Activated CD4-positive, alpha-beta memory T cell treated with anti-CD3 and anti-CD28 coated beads, Interleukin-2, amount 10 ng/mL, durations not matched to agents 7 days and 5 days (primary cell): ENCODE measurements around the gene NSMF. TPM values are rescaled to one million over a fixed set of nuclear protein-coding genes. Genes with fewer than 3 reads are reported as not detected.
A peak's percentile ranks its signal among the peaks of the same experiment; 100 is the strongest.
"Not testable (repeated sequence)": the region's sequence is repeated elsewhere in the genome, so short reads cannot be mapped to it uniquely, and the experiment has no call there.

Experiments
- CTCF ChIA-PET: fragments of 350-600 bp; sonication (Branson Sonifier 250); formaldehyde crosslinking; loops from one replicate; lab custom pipeline; 2021; ENCODE audit warnings: antibody characterized with exemption, inconsistent platforms; lab: Charles Lee
- POLR2A ChIA-PET: fragments of 350-600 bp; sonication (Branson Sonifier 250); formaldehyde crosslinking; loops from one replicate; lab custom pipeline; 2021; ENCODE audit warnings: antibody characterized with exemption; lab: Charles Lee
- DNase-seq: peaks from one replicate; pipeline ENCODE4 v3.0.0-alpha.2; 2020
- H3K27ac Mint-ChIP-seq: one replicate; pipeline ENCODE4 v1.8.0; 2021; ENCODE audit warnings: mild to moderate bottlenecking, mixed read lengths
- H3K27me3 Mint-ChIP-seq: one replicate; pipeline ENCODE4 v1.8.0; 2021; ENCODE audit warnings: mixed read lengths
- H3K36me3 Mint-ChIP-seq: one replicate; pipeline ENCODE4 v1.8.0; 2021; ENCODE audit warnings: low read depth, mixed read lengths
- H3K4me1 Mint-ChIP-seq: one replicate; pipeline ENCODE4 v1.8.0; 2021; ENCODE audit warnings: mixed read lengths
- H3K4me3 Mint-ChIP-seq: one replicate; pipeline ENCODE4 v1.8.0; 2021; ENCODE audit warnings: mild to moderate bottlenecking, mixed read lengths
- H3K9me3 Mint-ChIP-seq: one replicate; pipeline ENCODE4 v1.8.0; 2021; ENCODE audit warnings: mixed read lengths
- total RNA-seq, 2 experiments: library from RNA; stranded (reverse); gene quantifications; one replicate each; pipeline ENCODE4 v1.2.3, GENCODE V29; 2021

Gene NSMF
- total RNA-seq, 2 experiments from 2014 or later, result 29.0 to 31.9 TPM

DNA sequence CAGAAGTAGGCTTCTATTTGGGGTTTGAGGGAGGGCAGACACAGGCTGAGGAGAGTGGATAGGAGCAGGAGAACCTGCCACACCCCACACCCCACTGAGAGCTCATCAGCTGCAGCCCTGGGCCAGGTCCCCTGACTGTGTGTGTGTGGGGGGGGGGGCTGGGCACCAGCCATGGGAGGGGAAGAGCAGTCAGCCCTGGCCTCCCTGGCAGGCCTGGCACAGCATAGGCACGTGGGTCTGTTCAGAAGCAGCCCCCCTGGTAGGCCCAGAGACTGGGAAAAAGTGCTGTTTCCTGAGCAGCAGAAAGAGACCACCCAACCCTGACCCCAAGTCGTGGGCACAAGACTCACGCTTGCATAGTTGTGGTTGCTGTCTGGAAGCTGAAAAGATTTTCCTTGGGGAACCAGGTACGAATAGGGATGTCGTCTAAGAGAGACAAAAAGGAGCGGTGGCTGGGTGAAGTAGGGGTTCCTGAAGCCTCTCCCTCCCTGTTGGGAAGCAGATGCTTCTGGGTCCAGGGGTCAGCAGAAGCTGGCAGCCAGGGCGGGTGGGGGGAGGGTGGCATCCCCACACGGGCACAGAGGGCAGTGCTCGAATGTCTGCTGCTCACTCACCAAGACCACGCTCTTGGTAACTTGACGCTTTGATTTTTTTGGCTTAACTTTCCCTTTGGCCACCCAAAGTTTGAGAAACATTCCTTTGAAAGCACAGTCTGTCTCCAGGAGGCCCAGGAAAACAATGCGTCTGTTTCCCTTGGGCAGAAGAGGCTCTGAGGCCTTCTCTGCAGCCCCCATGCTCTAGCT lies 2.9 kb downstream of the NSMF start:
- Mint-ChIP-seq H3K27me3 (no peaks in the 10 kb centered on the region), H3K9me3 (no peaks in the 10 kb centered on the region), H3K27ac (no peak overlapping the region), H3K36me3 (peaks cover 6% of the 10 kb centered on the region), H3K4me3 (peak overlapping the region; percentile 17), H3K4me1 (peaks cover 35% of the 10 kb centered on the region)
- DNase-seq, result no peak
- ChIA-PET POLR2A (interaction anchor here (1.2 to 1.5 kb wide), 2 partner anchors 11 to 33 kb away, joined by 4 to 8 read pairs; partner anchors contain the start of genes EXD3 and NOXA1), CTCF (no interaction called here)

DNA sequence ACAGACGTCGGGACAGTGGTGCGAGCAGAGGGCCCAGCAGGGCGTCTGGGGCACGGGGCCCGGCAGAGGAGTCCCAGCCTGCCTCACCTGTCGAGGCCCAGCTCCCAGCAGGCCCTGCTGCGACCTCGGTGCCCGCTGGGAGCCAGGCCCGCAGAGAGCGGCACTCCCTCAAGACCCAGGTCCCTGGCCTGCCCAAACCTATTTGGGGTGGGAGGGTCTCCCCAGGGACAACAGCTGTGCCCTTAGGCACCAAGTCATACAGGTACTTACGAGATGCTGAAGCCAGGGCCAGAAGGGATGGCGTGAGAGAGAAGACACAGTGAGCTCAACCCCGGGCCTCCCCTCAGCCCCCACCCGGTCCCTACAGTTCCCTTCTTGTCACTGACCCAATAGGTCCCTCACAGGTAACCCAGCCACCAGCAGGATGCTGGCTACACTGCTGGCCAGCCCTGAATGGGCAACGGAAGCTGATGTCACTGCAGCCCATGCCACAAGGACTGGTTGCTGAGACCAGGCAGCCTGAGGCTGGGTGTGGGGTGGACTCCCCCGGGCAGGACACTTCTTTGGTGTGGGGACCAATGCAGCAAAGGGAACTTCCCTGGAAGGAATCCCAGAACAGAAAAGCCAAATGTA lies 3.7 kb downstream of the NSMF start:
- peaks cover 6% of the 10 kb centered on the region for H3K36me3 Mint-ChIP-seq
- no peaks in the 10 kb centered on the region for H3K27me3 Mint-ChIP-seq
- H3K27ac Mint-ChIP-seq, result no peak overlapping the region
- CTCF ChIA-PET, result no interaction called here
- POLR2A ChIA-PET, result interaction anchor here (1.2 to 1.5 kb wide), 2 partner anchors 10 to 32 kb away, joined by 4 to 8 read pairs; partner anchors contain the start of genes EXD3 and NOXA1
- H3K9me3 Mint-ChIP-seq, result no peaks in the 10 kb centered on the region
- no peak overlapping the region for H3K4me3 Mint-ChIP-seq
- no peak for DNase-seq
- H3K4me1 Mint-ChIP-seq, result peaks cover 27% of the 10 kb centered on the region

DNA sequence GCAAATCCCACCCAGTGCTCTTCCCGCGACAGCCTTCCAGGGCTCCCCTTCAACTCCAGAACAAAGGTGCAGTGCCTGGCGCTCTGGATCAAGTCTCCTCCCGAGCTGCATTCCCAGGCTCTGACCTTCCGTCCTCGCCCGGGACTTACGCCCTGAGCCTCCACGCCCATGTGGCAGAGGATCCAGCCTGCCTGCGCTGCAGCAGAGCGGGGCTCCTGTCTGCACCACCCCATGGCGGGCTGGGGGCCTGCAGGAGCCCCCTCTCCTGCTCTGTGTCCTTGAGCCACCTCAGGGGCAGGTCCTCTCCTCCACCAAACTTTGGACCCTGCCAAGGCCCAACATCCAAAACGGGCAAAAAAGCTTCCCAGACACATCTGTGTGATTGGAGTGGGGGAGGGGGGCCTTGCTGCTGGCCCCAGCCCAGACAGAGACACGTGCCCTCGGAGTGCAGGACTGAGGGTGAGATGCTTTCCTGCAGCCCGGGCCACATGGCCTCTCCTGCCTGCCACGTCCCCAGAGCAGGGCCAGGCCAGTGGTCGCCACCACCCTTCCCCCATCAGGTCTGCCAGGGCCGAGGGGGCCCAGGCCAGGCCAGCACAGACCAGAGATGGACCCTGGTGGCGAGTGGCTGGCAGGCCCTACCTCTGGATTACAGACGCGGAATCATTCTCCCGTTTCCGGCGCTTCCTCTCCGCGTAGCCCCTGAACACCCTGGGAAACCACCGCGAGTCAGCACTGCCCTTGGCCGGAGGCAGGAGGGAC lies 4.4 kb downstream of the NSMF start:
- H3K9me3 Mint-ChIP-seq, result no peaks in the 10 kb centered on the region
- peaks cover 6% of the 10 kb centered on the region for H3K36me3 Mint-ChIP-seq
- peaks cover 29% of the 10 kb centered on the region for H3K4me1 Mint-ChIP-seq
- peak overlapping the region; percentile 54 for H3K4me3 Mint-ChIP-seq
- peak overlapping the region; percentile 44 for H3K27ac Mint-ChIP-seq
- CTCF ChIA-PET, result no interaction called here
- H3K27me3 Mint-ChIP-seq, result no peaks in the 10 kb centered on the region
- POLR2A ChIA-PET, result interaction anchor here (1.5 kb wide), 1 partner anchor 32 kb away, joined by 8 read pairs; the partner anchor contains the start of genes EXD3 and NOXA1
- DNase-seq, result no peak

DNA sequence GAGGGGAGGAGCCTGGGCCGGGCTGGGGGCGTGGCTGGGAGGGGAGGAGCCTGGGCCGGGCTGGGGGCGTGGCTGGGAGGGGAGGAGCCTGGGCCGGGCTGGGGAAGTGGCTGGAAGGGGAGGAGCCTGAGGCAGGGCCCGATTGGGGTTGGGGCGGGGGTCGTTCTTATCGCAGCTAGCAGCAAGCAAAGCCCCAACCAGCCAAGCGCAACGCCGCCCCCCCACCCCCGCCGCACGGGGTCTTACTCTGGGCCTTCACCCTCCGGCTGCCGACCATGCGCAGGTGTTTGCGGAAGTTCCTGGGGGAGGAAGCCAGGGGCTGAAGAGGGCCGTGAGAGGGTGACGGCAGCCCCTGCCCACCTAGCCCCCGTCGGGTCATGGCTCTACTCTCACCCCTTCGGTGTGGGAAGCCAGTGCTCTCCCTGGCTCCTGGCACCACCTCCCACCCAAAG lies 5.0 kb downstream of the NSMF start:
- no peaks in the 10 kb centered on the region for H3K9me3 Mint-ChIP-seq
- H3K27me3 Mint-ChIP-seq, result no peaks in the 10 kb centered on the region
- DNase-seq, result peak; percentile 67
- H3K36me3 Mint-ChIP-seq, result peaks cover 6% of the 10 kb centered on the region
- H3K27ac Mint-ChIP-seq, result peak overlapping the region; percentile 44
- H3K4me1 Mint-ChIP-seq, result peaks cover 27% of the 10 kb centered on the region
- CTCF ChIA-PET, result no interaction called here
- peak overlapping the region; percentile 54 for H3K4me3 Mint-ChIP-seq
- POLR2A ChIA-PET, result no interaction called here

DNA sequence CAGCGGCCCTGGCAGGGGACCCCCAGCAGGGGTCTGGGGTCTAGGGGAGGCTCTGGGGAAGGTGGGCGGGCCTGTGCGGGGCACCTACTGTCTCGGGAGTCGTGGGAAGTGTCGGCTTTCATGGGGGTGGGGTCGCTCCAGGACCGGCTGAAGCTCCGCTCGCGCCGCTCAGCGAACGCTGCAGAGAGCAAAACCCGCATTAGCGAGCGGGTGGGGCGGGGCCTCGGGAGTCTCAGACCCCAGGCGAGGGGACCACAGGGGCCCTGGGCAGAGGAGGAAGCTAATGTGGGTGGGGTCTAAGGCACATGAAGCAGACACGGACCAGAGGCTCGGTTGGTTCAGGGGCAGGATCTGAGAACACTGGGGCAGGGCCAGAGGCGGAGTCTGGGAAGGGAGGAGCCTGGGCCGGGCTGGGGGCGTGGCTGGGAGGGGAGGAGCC lies 5.5 kb downstream of the NSMF start:
- ChIA-PET CTCF (interaction anchor here (1.0 kb wide), 1 partner anchor 10 kb away, joined by 3 read pairs; no protein-coding TSS in a partner anchor), POLR2A (no interaction called here)
- no peak overlapping the region for H3K4me3 Mint-ChIP-seq

DNA sequence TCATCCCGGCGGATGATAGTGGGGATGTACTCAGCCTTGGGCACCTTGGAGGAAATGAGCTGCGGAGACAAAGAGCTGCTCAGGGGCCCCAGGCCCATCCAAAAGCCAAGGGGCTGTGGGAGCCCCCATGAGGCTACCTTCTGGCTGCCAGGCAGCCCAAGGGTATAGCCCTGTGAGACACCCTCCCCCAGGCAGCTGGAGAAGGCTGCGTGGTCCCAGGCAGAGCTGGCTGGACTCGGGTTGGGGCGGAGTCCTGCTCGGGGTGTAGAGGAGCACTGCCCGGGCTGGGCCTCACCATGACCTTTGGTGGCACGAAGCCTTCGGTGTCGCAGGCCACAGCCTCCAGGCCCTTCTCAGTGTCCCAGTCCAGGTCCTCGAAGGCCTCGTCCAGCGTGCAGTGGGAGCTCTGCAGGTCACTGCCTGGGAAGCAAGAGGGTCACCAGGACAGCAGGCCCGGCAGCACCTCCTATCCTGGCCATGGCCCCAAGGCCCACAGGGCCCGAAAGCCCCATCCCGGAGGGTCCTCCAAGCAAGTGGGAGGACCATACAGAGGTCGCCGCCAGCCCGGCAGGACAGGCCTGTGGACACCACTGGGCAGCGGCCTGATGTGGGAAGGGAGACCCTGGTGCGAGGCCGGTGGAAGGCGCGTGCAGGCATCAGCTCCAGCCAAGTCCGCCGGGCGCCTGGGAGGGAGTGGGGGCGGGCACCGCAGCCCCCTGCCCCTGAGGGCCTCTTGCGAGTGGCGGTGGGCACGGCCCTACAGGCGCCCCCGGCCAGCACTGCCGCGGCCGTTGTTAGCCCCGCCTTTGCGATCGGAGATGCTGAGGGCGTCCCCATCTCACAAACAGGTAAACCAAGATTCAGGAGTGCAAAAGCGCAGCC lies 6.1 kb downstream of the NSMF start:
- Mint-ChIP-seq H3K9me3 (no peaks in the 10 kb centered on the region), H3K27ac (no peak overlapping the region), H3K4me3 (no peak overlapping the region), H3K27me3 (no peaks in the 10 kb centered on the region), H3K36me3 (peaks cover 6% of the 10 kb centered on the region), H3K4me1 (peaks cover 27% of the 10 kb centered on the region)
- ChIA-PET POLR2A (no interaction called here), CTCF (interaction anchor here (1.0 kb wide), 1 partner anchor 9 kb away, joined by 3 read pairs; no protein-coding TSS in a partner anchor)
- DNase-seq, result no peak

More for the DNA sequence above, 5.5 kb downstream of the NSMF start:
- DNase-seq, result peak; percentile 73
- no peaks in the 10 kb centered on the region for H3K27me3 Mint-ChIP-seq
- no peaks in the 10 kb centered on the region for H3K9me3 Mint-ChIP-seq
- no peak overlapping the region for H3K27ac Mint-ChIP-seq
- H3K36me3 Mint-ChIP-seq, result peaks cover 6% of the 10 kb centered on the region
- peaks cover 27% of the 10 kb centered on the region for H3K4me1 Mint-ChIP-seq

DNA sequence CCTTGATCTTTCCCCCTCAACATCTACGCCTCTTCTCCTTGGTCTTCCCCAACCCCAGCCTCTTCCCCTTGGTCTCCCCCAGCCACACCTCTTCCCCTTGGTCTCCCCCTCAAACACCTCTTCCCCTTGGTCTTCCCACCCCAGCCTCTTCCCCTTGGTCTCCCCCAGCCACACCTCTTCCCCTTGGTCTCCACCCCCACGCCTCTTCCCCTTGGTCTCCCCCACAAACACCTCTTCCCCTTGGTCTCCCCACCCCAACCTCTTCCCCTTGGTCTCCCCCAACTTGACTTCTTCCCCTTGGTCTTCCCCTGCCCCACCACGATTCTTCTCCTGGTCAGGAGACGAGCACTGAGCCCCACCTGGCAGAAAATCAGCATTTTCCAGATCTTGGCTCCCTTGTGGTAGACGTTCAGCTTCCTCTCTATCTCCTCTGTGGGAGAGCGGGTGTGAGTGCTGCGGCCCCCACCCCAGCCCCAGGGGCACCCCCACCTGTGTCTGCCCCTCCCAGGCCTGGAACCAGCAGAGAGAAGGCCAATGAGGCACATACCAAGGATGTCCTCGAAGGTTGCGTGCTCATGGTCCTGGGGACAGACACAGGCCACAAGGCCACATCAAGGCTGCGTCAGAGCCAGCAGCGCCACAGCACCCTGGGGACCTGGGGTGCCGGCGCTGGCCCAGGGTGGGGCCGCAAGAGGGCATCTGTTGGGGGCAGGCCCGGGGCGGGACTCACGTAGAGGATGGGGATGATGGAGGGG lies 7.0 kb downstream of the NSMF start:
- H3K4me1 Mint-ChIP-seq, result peaks cover 25% of the 10 kb centered on the region
- no peaks in the 10 kb centered on the region for H3K9me3 Mint-ChIP-seq
- H3K27me3 Mint-ChIP-seq, result no peaks in the 10 kb centered on the region
- H3K27ac Mint-ChIP-seq, result no peak overlapping the region
- ChIA-PET POLR2A (no interaction called here), CTCF (interaction anchor here (1.0 kb wide), 1 partner anchor 8 kb away, joined by 3 read pairs; no protein-coding TSS in a partner anchor)
- no peak for DNase-seq
- peaks cover 6% of the 10 kb centered on the region for H3K36me3 Mint-ChIP-seq
- no peak overlapping the region for H3K4me3 Mint-ChIP-seq

DNA sequence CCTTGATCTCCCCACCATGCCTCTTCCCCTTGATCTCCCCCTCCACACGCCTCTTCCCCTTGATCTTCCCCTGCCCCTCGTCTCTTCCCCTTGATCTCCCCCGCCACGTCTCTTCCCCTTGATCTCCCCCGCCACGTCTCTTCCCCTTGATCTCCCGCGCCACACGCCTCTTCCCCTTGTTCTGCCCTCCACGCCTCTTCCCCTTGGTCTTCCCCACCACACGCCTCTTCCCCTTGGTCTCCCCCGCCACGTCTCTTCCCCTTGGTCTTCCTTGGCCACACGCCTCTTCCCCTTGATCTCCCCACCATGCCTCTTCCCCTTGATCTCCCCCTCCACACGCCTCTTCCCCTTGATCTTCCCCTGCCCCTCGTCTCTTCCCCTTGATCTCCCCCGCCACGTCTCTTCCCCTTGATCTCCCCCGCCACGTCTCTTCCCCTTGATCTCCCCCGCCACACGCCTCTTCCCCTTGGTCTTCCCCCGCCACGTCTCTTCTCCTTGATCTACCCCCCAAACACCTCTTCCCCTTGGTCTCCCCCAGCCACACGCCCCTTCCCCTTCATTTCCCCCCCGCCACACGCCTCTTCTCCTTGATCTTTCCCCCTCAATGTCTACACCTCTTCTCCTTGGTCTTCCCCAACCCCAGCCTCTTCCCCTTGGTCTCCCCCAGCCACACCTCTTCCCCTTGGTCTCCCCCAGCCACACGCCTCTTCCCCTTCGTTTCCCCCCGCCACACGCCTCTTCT lies 7.7 kb downstream of the NSMF start:
- CTCF ChIA-PET, POLR2A ChIA-PET, DNase-seq, H3K36me3 Mint-ChIP-seq, H3K4me3 Mint-ChIP-seq, H3K27me3 Mint-ChIP-seq, H3K27ac Mint-ChIP-seq, H3K9me3 Mint-ChIP-seq: not testable (repeated sequence)
- peaks cover 21% of the 10 kb centered on the region for H3K4me1 Mint-ChIP-seq

DNA sequence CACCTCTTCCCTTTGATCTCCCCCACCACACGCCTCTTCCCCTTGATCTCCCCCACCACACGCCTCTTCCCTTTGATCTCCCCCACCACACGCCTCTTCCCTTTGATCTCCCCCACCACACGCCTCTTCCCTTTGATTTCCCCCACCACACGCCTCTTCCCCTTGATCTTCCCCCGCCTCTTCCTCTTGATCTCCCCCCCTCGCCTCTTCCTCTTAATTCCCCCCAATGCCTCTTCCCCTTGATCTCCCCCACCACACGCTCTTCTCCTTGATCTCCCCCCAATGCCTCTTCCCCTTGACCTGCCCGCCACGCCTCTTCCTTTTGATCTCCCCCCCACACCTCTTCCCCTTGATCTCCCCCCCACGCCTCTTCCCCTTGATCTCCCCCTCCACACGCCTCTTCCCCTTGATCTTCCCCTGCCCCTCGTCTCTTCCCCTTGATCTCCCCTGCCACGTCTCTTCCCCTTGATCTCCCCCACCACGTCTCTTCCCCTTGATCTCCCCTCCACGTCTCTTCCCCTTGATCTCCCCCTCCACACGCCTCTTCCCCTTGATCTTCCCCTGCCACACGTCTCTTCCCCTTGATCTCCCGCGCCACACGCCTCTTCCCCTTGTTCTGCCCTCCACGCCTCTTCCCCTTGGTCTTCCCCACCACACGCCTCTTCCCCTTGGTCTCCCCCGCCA lies 8.5 kb downstream of the NSMF start:
- POLR2A ChIA-PET, H3K9me3 Mint-ChIP-seq, H3K27me3 Mint-ChIP-seq, H3K27ac Mint-ChIP-seq, H3K4me3 Mint-ChIP-seq, H3K36me3 Mint-ChIP-seq, CTCF ChIA-PET, DNase-seq: not testable (repeated sequence)
- peaks cover 19% of the 10 kb centered on the region for H3K4me1 Mint-ChIP-seq

DNA sequence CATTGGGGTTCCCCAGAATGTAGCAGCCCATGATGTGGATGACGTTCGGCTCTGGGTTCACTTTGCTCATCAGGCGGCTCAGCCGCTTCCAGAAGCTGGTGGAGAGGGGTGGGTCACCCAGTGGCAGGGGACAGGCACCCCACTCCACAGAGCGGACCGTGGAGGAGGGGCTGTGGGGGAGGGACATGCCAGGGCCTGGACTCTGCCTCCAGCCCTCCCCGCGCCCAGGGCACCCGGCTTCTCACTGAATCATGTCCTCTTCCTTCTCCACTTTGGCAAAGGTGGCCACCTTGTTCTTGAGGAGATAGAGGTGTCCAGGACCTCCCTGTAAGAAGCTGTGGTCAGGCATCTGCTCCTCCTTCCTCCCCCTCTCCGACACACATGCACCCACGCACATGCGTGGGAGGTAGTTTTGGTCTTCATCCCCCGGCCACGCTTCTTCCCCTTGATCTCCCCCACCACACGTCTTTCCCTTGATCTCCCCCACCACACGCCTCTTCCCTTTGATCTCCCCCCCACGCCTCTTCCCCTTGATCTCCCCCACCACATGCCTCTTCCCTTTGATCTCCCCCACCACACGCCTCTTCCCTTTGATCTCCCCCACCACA lies 9.1 kb downstream of the NSMF start:
- H3K27me3 Mint-ChIP-seq, result peaks cover 1% of the 10 kb centered on the region
- peaks cover 24% of the 10 kb centered on the region for H3K4me1 Mint-ChIP-seq
- H3K36me3 Mint-ChIP-seq, result peaks cover 3% of the 10 kb centered on the region
- ChIA-PET POLR2A (no interaction called here), CTCF (no interaction called here)
- no peak overlapping the region for H3K27ac Mint-ChIP-seq
- no peak overlapping the region for H3K4me3 Mint-ChIP-seq
- H3K9me3 Mint-ChIP-seq, result no peaks in the 10 kb centered on the region
- no peak for DNase-seq
